BLaER1 (cell line): Measurements from ENCODE around the gene DPP7.
A peak's percentile ranks its signal among the peaks of the same experiment; 100 is the strongest.

Experiments
- H3K27ac ChIP-seq: shearing (Covaris generic); formaldehyde crosslinking; 2 replicates; pipeline ENCODE4 v1.8.1; 2022
- H3K27me3 ChIP-seq: shearing (Covaris generic); formaldehyde crosslinking; 2 replicates; pipeline ENCODE4 v1.8.1; 2022
- H3K36me3 ChIP-seq: shearing (Covaris generic); formaldehyde crosslinking; 2 replicates; pipeline ENCODE4 v1.8.1; 2022
- H3K4me1 ChIP-seq: shearing (Covaris generic); formaldehyde crosslinking; 2 replicates; pipeline ENCODE4 v1.8.1; 2022
- H3K4me2 ChIP-seq: shearing (Covaris generic); formaldehyde crosslinking; 2 replicates; pipeline ENCODE4 v1.8.1; 2022
- H3K4me3 ChIP-seq: shearing (Covaris generic); formaldehyde crosslinking; 2 replicates; pipeline ENCODE4 v1.8.1; 2022
- H3K9ac ChIP-seq: shearing (Covaris generic); formaldehyde crosslinking; 2 replicates; pipeline ENCODE4 v1.8.1; 2022
- H3K9me3 ChIP-seq: shearing (Covaris generic); formaldehyde crosslinking; 2 replicates; pipeline ENCODE4 v1.8.1; 2022
- H4K20me1 ChIP-seq: shearing (Covaris generic); formaldehyde crosslinking; 2 replicates; pipeline ENCODE4 v1.8.1; 2022
- Cebpa-rat ChIP-seq: shearing (Covaris generic); IDR thresholded peaks from 2 replicates; pipeline ENCODE4 v1.8.1; 2022

Gene DPP7

DNA sequence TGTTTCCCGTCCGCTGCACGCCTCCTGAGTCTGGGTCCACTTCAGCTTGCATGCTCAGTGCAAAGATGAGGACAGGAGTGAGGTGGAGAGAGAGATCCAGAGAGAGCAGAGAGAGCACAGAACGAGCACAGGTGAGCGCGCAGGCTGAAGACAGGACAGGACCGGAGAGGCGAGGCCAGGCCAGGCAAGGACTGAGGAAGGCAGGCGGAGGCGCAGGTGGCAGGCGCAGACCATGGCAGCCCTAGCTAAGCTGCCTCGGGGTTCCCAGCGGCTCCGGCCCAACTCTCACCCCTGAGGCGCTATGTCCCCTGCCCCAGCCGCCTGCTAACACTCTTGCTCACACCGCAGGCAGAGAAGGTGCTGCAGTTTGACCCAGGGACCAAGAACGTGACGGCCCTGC lies 34.1 kb upstream of the DPP7 start:
- Histone ChIP-seq H3K36me3 (no peaks in the 10 kb centered on the region), H3K4me3 (no peak overlapping the region), H3K4me2 (peak overlapping the region; percentile 89), H3K27me3 (peaks cover 1% of the 10 kb centered on the region; the same call in 1 of the 2 replicates), H3K27ac (peak overlapping the region; percentile 61), H3K9ac (0 out of 2 replicates have a peak overlapping the region, but pooled peaks have one; percentile 49), H4K20me1 (no peaks in the 10 kb centered on the region), H3K4me1 (peaks cover 44% of the 10 kb centered on the region), H3K9me3 (no peaks in the 10 kb centered on the region)
- no peak for TF ChIP-seq Cebpa-rat

DNA sequence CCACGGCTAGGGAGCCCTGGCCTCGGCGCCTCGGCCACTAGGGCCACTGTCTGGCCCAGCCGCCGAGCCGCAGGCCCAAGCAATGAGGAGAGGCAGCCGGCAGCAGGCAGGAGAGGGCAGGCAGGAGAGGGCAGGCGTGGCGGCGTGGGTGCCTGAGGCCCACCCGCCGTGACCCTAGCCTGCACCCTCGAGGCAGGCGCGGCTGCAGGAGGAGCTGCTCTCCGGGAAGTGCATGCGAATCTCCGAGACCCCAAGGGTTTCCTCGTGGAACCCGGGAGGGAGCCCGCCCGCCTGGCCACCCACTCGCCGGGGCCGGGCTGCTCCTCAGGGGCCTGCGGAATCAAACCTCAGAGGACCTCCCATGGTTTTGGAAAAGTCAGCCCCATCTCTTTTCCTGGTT lies 33.7 kb upstream of the DPP7 start:
- TF ChIP-seq Cebpa-rat: no peak
- Histone ChIP-seq H4K20me1 (no peaks in the 10 kb centered on the region), H3K4me1 (peaks cover 49% of the 10 kb centered on the region), H3K27ac (no peak overlapping the region), H3K4me2 (peak overlapping the region; percentile 89), H3K36me3 (no peaks in the 10 kb centered on the region), H3K27me3 (peaks cover 5% of the 10 kb centered on the region; the same call in 1 of the 2 replicates), H3K9me3 (no peaks in the 10 kb centered on the region), H3K9ac (no peak overlapping the region), H3K4me3 (no peak overlapping the region)

DNA sequence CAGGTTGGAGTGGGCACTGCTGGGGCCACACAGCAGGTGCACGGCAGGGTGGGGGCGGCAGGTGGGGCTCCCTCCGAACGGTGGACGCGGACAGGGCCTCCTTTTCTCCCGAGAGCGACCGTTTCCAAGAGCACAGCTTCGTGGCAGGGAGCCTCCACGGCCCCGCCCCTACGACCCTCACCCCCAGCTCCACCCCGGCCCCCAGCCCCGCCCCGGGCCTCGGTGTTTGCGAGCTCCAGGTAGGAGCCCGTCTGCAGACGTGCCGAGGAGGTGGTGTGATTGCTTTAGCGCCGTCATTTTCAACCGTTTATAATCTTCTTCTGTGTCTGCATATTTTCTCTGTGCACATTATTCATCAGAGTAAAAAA lies 33.2 kb upstream of the DPP7 start:
- Histone ChIP-seq H3K4me3 (no peak overlapping the region), H3K27me3 (peaks cover 8% of the 10 kb centered on the region; the same call in 1 of the 2 replicates), H3K27ac (no peak overlapping the region), H4K20me1 (no peaks in the 10 kb centered on the region), H3K4me2 (peak overlapping the region; percentile 89), H3K36me3 (no peaks in the 10 kb centered on the region), H3K9ac (no peak overlapping the region), H3K4me1 (peaks cover 49% of the 10 kb centered on the region), H3K9me3 (no peaks in the 10 kb centered on the region)
- no peak for TF ChIP-seq Cebpa-rat

DNA sequence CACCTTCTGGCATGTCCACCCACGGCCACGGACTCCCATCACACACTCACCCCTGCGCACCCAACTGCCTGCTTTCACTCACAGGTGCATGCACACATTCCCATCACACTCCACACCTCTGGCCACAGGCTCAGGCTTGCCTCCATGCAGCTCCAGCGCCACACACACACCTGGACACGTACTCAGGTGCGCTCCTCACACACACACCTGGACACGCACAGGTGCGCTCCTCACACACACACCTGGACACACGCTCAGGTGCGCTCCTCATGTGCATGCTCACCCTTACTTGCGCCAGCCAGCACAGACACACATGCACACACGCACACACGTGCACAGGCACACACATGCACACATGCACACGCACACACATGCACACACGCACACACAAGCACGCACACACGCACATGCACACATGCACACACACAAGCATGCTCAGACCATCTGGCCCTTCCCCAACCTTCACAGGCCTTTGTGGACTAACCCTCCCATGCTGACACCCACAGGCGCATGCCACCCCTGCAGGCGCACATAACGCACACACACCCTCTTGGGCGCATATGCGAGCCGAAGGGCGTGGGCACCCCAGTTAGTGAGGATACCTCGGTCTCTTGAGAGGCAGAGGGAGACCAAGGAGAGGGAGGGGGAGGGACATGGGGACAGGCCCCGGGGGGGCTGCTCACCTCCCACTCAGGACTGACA lies 32.7 kb upstream of the DPP7 start:
- no peak for TF ChIP-seq Cebpa-rat
- H3K27ac ChIP-seq: no peak overlapping the region
- no peaks in the 10 kb centered on the region for H3K36me3 ChIP-seq
- H3K4me3 ChIP-seq: no peak overlapping the region
- peaks cover 8% of the 10 kb centered on the region; the same call in 1 of the 2 replicates for H3K27me3 ChIP-seq
- peaks cover 48% of the 10 kb centered on the region for H3K4me1 ChIP-seq
- H3K9me3 ChIP-seq: no peaks in the 10 kb centered on the region
- no peak overlapping the region for H3K9ac ChIP-seq
- peak overlapping the region; percentile 34; the same call in 1 of the 2 replicates for H3K4me2 ChIP-seq
- no peaks in the 10 kb centered on the region for H4K20me1 ChIP-seq

DNA sequence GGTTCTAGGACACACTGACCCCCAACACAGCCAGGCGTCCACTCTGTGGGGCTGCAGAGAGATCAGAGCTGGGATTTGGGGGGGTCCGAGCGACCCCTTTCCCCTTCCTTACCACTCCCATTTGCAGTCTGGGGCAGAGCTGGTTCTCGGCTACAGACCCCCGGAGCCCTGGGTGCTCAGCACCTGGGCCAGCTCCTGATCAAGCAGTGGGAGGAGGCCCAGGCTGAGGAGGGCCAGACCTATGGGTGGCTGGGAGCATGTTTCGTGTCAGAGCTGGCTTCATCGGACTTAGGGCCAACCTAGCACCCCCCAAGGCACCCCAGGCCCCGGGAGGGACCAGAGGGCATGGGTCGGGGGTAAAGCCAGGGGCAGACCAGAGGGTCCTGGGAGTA lies 32.0 kb upstream of the DPP7 start:
- Histone ChIP-seq H3K4me2 (no peak overlapping the region), H3K27me3 (peaks cover 14% of the 10 kb centered on the region; the same call in 1 of the 2 replicates), H3K9ac (no peak overlapping the region), H3K27ac (no peak overlapping the region), H3K4me3 (no peak overlapping the region), H4K20me1 (peaks cover 1% of the 10 kb centered on the region; the same call in 1 of the 2 replicates), H3K4me1 (peaks cover 41% of the 10 kb centered on the region), H3K9me3 (no peaks in the 10 kb centered on the region), H3K36me3 (no peaks in the 10 kb centered on the region)
- no peak for TF ChIP-seq Cebpa-rat

DNA sequence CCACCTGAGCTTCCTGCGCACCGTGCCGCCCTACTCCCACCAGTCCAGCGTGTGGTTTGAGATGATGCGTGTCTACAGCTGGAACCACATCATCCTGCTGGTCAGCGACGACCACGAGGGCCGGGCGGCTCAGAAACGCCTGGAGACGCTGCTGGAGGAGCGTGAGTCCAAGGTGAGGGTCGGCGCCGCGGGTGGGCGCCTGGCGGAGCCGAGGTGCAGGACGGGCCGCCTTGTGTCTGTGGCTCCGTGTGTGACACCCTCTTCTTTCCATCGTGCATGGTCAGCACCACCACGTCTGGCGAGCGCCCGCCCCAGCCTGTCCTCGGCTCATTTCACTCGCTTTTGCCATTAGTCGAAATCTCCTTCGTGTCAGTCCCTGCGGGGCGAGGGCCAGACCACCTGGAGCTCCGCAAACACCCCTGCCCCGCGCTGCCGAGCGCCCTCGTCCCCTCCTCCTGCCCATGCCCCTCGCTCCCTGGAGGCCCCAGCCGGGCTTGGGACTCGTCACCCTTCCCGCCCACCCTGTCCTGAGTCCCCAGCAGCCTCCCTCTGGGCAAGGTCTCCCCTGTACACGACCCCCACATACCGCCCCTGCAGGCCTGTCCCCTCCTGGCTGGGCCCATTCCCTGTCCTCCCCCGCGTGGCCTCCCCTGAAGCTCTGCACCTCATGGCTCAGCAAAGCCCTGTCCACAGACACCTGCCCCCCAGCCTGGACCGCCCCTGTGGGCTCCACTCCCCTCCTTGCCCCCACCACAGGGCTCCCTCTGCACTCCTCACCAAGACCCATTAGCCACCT lies 31.4 kb upstream of the DPP7 start:
- H3K27ac ChIP-seq: no peak overlapping the region
- no peaks in the 10 kb centered on the region for H3K9me3 ChIP-seq
- peaks cover 38% of the 10 kb centered on the region for H3K4me1 ChIP-seq
- H3K27me3 ChIP-seq: peaks cover 20% of the 10 kb centered on the region; the same call in 1 of the 2 replicates
- no peak overlapping the region for H3K9ac ChIP-seq
- H3K36me3 ChIP-seq: no peaks in the 10 kb centered on the region
- H3K4me3 ChIP-seq: no peak overlapping the region
- no peak overlapping the region for H3K4me2 ChIP-seq
- TF ChIP-seq Cebpa-rat: no peak
- H4K20me1 ChIP-seq: peaks cover 7% of the 10 kb centered on the region; the same call in 1 of the 2 replicates

DNA sequence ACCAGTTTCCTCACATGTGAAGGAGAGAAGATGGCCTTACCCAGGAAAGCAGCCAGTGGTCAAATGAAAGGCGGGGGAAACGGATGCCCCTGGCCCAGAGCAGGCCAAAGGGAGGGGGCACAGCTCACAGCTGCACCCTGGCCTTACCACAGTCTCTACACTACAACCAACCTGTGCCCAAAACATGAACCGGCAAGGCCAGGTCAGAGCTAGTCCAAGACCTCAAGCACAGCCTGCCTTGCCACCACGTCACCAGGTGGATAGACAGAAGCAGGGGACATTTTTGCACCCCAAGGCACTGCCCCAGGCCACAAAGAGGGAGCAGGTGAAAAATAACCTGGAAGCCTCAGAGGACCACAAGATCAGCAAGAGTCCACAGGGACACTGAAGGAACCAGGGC lies 28.9 kb upstream of the DPP7 start:
- H3K27me3 ChIP-seq: peaks cover 43% of the 10 kb centered on the region
- no peaks in the 10 kb centered on the region for H3K9me3 ChIP-seq
- no peak overlapping the region for H3K9ac ChIP-seq
- H3K4me2 ChIP-seq: no peak overlapping the region
- no peak overlapping the region for H3K27ac ChIP-seq
- peaks cover 30% of the 10 kb centered on the region for H3K4me1 ChIP-seq
- H3K4me3 ChIP-seq: no peak overlapping the region
- H3K36me3 ChIP-seq: no peaks in the 10 kb centered on the region
- TF ChIP-seq Cebpa-rat: no peak
- H4K20me1 ChIP-seq: peaks cover 27% of the 10 kb centered on the region

DNA sequence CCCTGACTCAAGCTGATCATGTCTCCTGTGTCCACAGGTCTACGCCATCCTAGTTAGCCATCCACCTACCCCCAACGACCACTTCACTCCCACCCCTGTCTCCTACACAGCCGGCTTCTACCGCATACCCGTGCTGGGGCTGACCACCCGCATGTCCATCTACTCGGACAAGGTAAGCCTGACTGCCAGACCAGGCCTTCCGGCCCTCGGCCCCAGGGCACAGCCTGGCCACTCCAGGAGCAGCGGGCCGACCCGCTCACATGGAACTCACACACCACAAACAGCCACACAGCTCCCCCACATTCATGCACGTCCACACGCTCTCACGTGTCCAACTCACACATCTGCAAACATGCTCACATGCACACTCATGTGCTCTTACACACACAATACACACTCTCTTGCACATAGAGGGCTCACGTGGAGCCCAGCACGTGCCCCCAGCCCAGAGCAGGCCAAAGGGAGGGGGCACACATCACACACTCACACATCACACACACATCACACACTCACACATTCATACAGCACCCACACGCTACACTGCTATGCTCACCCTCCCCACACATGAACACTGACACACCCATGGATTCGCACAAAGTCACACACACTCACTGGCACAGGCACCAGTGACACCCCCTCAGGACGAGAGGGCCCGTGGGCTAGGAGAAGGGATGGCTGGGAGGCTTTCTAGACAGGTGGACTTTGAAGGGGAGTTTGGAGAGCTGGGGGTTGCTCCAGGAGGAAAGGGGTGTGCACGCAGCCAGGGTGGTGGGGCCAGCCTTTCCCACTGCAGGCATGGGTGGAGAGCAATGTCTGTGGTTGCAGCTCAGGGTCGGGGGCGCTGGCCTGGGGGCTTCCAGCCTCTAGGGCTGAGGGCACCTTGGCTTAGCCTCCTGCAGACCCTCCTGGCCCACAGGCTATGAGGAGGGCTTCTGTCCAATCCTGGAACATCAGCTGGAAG lies 27.7 kb upstream of the DPP7 start:
- Histone ChIP-seq H3K9me3 (no peaks in the 10 kb centered on the region), H3K4me2 (no peak overlapping the region), H3K4me3 (no peak overlapping the region), H3K36me3 (no peaks in the 10 kb centered on the region), H3K9ac (no peak overlapping the region), H3K27me3 (peaks cover 55% of the 10 kb centered on the region), H4K20me1 (peaks cover 31% of the 10 kb centered on the region), H3K4me1 (peaks cover 28% of the 10 kb centered on the region), H3K27ac (no peak overlapping the region)
- TF ChIP-seq Cebpa-rat: no peak

DNA sequence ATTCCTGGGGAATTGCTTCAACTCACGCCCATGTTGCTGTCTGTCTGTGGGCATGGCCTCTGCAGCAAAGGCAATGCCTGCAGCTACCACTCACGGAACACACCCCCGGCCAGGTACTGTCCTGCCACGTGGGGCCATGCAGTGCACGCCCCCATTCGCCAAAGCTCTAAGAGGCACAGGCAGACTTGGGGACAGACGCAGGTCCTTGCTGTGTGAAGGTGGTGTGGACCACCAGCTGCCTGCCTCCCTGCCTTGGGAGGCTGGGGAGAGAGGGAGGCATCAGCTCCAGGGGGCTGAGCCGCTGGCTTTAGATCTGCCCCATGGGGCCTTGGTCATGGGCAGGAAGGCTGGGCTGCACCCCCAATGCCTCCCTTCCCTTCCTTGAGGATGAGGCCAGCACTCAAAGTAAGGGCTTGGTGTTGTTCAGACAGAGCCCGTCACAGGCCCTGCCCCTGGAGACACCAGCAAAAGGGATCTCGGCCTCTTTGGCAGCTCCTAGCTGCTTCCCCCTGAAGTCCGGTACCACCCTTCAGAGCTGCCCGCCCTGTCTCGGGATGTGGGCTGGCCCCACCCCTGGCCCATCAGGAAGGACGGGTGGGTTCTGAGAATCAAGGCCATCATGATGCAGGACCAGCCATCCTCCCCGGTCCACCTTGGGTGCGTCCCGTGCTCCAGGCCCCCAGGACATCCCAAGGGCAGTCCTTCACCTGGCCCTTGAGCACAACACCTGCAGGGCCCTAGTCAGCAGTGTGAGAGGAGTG lies 26.7 kb upstream of the DPP7 start:
- Histone ChIP-seq H3K27me3 (peaks cover 65% of the 10 kb centered on the region), H4K20me1 (peaks cover 36% of the 10 kb centered on the region), H3K9ac (no peak overlapping the region), H3K4me2 (no peak overlapping the region), H3K36me3 (no peaks in the 10 kb centered on the region), H3K27ac (no peak overlapping the region), H3K4me1 (peaks cover 32% of the 10 kb centered on the region), H3K4me3 (no peak overlapping the region), H3K9me3 (no peaks in the 10 kb centered on the region)
- TF ChIP-seq Cebpa-rat: no peak
